GM18508 (cell line): Measurements from ENCODE around the gene RNF217.
"Not testable (repeated sequence)": the region's sequence is repeated elsewhere in the genome, so short reads cannot be mapped to it uniquely, and the experiment has no call there.

Experiments used
- ATAC-seq: cut with Tn5 transposase; IDR thresholded peaks from one replicate; pipeline ENCODE4 v1.9.1; 2021; ENCODE audit warnings: moderate number of reproducible peaks; ENCODE audit not compliant: insufficient read depth, unreplicated experiment

RNF217 gene

GRCh38 chr6:125116170-125116569, 153.9 kb downstream of the RNF217 start:
- ATAC-seq: no peak

- ATAC-seq: no peak
Measured at GRCh38 chr6:125116710-125117109, 154.5 kb downstream of the RNF217 start.

GRCh38 chr6:125117818-125118217, 155.6 kb downstream of the RNF217 start:
- ATAC-seq: no peak

GRCh38 chr6:125120054-125120590, 157.9 kb downstream of the RNF217 start:
- ATAC-seq: no peak

- no peak for ATAC-seq
Measured at GRCh38 chr6:125121894-125122293, 159.7 kb downstream of the RNF217 start.

GRCh38 chr6:125123051-125123450, 160.8 kb downstream of the RNF217 start:
- no peak for ATAC-seq

- no peak for ATAC-seq
Measured at GRCh38 chr6:125123468-125124048, 161.3 kb downstream of the RNF217 start.

- no peak for ATAC-seq
Measured at GRCh38 chr6:125124049-125124669, 161.9 kb downstream of the RNF217 start.

GRCh38 chr6:125125856-125126255, 163.6 kb downstream of the RNF217 start:
- ATAC-seq: not testable (repeated sequence)

- no peak for ATAC-seq
Measured at GRCh38 chr6:125129354-125129753, 167.1 kb downstream of the RNF217 start.

- no peak for ATAC-seq
Measured at GRCh38 chr6:125132058-125132457, 169.8 kb downstream of the RNF217 start.

- no peak for ATAC-seq
Measured at GRCh38 chr6:125136378-125136777, 174.1 kb downstream of the RNF217 start.

GRCh38 chr6:125138083-125138482, 175.8 kb downstream of the RNF217 start:
- ATAC-seq: no peak

GRCh38 chr6:125140808-125141207, 178.6 kb downstream of the RNF217 start:
- ATAC-seq: no peak
